Stimulated activated CD8-positive, alpha-beta memory T cell treated with anti-CD3 and anti-CD28 coated beads, Interleukin-7, amount 100 ng/mL, for 4 hours (primary cell): Measurements from ENCODE around the gene HIGD1A.

ENCODE experiments used
- DNase-seq, 2 donors: peaks; one replicate each; pipeline ENCODE4 v3.0.0-alpha.2; 2020; ENCODE audit warnings: low read depth in 2 of 2

HIGD1A gene

DNA sequence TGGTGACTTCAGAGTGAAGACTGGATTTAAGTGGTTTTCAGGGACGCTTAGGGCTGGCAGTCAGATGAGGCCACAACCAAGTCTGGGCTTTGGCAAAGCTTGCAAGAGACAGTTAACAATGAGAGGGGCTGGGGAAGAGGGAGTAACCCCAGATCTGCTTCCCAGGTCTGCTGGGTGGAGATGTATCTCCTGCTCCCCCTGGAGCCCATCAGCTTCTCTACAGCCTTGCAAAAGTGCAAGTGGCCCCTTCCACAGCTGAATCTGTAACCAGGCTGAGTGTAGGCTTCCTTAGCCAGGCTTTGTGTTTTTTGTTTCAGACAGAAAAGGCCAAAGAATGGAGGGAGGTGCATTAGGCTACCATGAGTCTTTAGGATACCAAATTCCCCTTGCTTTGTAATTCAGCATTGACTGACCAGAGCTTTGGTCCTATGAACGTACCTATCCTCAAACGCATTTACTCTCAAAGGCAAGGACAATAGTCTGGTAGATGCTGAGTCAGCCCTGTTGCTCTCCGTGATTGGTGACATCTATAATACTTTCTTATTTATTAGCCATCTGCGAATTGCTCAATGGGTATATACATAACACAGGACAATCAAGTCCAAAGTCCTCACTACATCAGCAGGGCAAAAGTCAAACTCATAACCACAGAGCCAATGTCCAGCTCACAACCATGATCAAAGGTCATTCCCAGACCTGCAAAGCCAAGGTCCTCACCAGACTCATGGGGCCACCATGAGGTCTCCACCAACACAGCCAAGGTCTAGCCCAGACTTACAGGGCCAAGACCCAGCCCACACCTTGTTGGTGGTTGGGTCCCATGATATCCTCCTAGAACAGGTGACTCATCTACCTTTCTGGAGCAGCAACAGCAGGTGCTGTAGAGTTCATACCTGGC is 48.4 kb downstream of the HIGD1A start:
- DNase-seq: no peak

DNA sequence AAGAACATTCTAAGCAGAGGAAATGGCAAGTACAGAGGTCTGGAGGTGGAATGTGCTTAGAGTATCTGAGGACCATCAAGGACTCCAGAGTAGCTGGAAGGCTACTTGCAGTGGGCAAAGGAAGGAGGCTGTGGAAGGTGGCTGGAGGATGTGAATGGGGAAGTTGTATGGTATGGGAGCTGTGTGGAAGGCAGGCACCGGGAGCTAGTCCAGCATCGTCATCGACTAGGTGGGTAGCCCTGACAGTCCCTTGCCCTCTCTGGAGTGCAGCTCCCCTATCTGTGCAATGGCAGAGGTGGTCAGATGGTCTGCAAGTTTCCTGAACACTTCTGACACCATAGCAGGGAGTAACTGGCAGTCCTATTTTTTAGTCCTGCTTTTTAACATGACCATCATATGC is 50.5 kb downstream of the HIGD1A start:
- DNase-seq: no peak

DNA sequence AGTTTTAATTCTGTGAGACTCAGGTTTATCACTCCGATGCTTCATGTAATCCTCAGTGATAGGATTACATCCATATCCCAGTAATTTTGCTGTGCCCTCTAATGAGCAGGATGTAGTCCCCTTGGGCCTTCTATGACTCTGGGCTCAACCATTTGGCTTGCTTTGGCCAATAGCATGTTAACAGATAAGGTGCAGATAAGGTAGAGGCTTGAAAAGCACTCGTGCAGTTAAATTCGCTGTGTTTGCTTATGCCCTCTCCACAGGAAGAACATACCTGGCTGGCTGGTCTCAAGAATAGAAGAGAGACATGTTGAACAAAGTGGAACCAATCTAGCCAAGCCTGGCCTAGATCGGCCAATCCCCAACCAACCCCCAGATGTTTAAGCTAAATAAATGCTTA is 51.3 kb downstream of the HIGD1A start:
- DNase-seq: no peak

GRCh38 chr3:42752441-42752840 is 51.8 kb downstream of the HIGD1A start:
- no peak for DNase-seq

- DNase-seq: no peak
These were observed 52.7 kb downstream of the HIGD1A start for GRCh38 chr3:42751609-42752008.

DNA sequence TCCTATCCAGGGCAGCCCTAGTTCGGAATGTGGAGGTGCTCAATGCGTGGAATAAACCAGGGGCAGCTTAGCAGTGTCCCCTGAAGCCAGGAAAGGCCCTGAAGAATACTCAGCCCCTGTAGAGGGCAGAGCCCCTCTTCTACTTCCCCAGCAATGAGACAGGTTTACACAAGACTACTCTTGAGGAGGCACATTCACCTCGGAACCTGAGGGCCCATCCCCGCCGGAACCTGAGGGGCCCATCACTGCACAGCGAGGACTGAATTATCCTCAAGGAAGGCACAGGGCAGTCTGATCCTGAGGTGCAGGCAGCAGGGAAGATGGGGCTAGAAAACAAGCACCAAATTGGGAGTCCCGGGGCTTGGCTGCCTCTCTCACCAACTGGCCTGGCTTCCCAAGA is 53.5 kb downstream of the HIGD1A start:
- DNase-seq: no peak

GRCh38 chr3:42749753-42750231 is 54.5 kb downstream of the HIGD1A start:
- no peak for DNase-seq

- no peak for DNase-seq
These were observed 55.1 kb downstream of the HIGD1A start for GRCh38 chr3:42749025-42749752.

DNA sequence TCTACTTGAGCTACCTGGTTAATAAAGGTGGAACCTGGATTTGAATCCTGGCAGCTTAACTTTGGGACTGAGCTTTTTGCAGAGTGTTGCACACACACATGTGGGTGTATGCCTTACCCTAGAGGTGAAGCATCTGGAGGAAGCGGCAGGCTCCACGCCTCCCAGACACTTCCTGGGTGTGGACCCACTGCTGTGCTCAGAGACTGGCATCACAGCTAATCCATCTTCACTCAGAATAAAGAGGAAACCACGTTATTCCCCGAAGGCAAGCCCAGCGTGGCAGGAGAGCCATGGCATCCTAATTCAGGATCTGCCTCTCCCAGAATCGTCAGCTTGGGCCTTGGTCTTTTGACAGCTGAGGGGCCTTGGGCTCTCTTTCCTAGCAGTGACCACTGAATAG is 56.7 kb downstream of the HIGD1A start:
- DNase-seq: no peak

- no peak for DNase-seq
These were observed 57.5 kb downstream of the HIGD1A start for GRCh38 chr3:42746455-42747450.

GRCh38 chr3:42745776-42746454 is 58.4 kb downstream of the HIGD1A start:
- no peak for DNase-seq

- no peak for DNase-seq
These were observed 59.0 kb downstream of the HIGD1A start for GRCh38 chr3:42745291-42745745.

GRCh38 chr3:42743204-42743995 is 60.9 kb downstream of the HIGD1A start:
- DNase-seq: no peak

DNA sequence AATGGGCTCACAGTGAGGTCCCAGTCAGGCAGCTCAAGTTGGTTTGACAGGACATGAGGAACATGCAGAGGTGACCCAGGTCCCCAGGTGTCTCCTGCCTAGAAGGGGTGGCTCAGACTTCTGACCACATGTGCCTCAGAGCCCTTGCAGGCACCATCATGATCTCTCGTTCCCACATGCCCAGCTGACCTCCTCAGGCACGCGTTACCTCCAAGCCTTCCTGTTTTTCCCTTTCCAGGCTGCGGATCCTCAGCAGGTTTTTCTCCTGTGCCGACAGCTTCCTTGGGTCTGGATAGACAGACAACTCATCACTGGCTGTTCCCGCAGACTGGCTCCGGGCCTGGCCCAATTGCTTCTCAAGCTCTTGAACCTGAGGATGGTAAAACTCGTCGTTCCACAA is 61.6 kb downstream of the HIGD1A start:
- DNase-seq: no peak

- no peak for DNase-seq
These were observed 62.0 kb downstream of the HIGD1A start for GRCh38 chr3:42742259-42742658.

DNA sequence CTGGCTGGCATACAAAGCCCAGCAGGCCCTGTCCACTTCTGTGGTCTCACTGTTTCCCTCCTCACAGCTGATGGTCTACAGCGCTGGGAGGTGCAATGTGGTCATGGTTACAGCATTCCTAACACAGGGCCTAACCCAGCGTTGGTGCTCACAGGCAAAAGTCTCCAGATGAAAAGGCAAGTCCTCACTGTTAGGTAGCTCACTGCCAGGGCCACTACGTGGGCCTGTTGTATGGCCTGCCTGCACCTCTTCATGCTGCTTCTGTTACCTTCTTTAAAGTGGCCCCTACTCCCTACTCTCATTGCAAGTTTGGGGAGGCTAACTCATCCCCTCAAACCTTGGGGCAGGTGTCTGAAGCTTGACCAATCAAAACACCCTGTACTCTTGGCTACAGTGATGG is 62.5 kb downstream of the HIGD1A start:
- no peak for DNase-seq

GRCh38 chr3:42739401-42740158 is 64.7 kb downstream of the HIGD1A start:
- no peak for DNase-seq

GRCh38 chr3:42736531-42736930 is 67.8 kb downstream of the HIGD1A start:
- DNase-seq: no peak

DNA sequence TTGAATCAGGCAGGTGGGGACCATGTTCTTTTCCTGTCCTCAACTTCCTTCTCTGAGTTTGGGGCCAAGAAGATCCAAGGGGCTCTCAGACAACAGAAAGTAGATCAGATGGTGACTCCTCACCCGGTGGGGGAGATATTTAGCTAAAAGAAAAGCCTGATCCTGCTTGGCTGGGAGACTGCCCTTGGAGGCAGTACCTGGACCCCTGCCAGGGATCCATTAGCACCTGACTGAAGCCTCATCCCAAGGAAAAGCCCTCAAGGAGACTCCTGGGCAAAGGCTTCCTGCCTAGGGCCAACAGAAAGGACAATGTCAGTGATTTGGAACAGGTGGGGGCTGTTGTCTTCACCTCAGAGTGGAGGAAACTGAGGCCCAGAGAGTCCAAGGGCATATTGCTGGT is 68.2 kb downstream of the HIGD1A start:
- DNase-seq: no peak
